Amygdala (tissue), 56 donors: ENCODE measurements around the gene RGS7.
"Not testable (repeated sequence)": the region's sequence is repeated elsewhere in the genome, so short reads cannot be mapped to it uniquely, and the experiment has no call there.

Experiments
- DNase-seq, 56 donors: peaks; one replicate each; lab custom pipeline; 2025; lab: John Stamatoyannopoulos, UW

Gene RGS7

GRCh38 chr1:240808381-240808780 lies 548.6 kb downstream of the RGS7 start:
- no peak for DNase-seq

- DNase-seq: no peak
These were observed 550.7 kb downstream of the RGS7 start for GRCh38 chr1:240806200-240806745.

- no peak for DNase-seq
These were observed 552.5 kb downstream of the RGS7 start for GRCh38 chr1:240804475-240804874.

GRCh38 chr1:240803151-240803550 lies 553.9 kb downstream of the RGS7 start:
- no peak for DNase-seq

GRCh38 chr1:240802271-240802670 lies 554.7 kb downstream of the RGS7 start:
- no peak for DNase-seq

GRCh38 chr1:240801442-240801841 lies 555.6 kb downstream of the RGS7 start:
- no peak for DNase-seq

- DNase-seq: no peak
These were observed 556.7 kb downstream of the RGS7 start for GRCh38 chr1:240800291-240800690.

GRCh38 chr1:240797050-240797449 lies 560.0 kb downstream of the RGS7 start:
- DNase-seq: no peak

GRCh38 chr1:240794046-240794843 lies 562.8 kb downstream of the RGS7 start:
- DNase-seq: no peak

- DNase-seq: no peak
These were observed 564.0 kb downstream of the RGS7 start for GRCh38 chr1:240792915-240793529.

GRCh38 chr1:240790856-240791255 lies 566.1 kb downstream of the RGS7 start:
- DNase-seq: no peak

GRCh38 chr1:240786880-240787279 lies 570.1 kb downstream of the RGS7 start:
- no peak for DNase-seq

- no peak for DNase-seq
These were observed 572.2 kb downstream of the RGS7 start for GRCh38 chr1:240784776-240785175.

GRCh38 chr1:240783728-240784137 lies 573.3 kb downstream of the RGS7 start:
- DNase-seq: not testable (repeated sequence)

GRCh38 chr1:240776237-240776636 lies 580.8 kb downstream of the RGS7 start:
- no peak for DNase-seq

GRCh38 chr1:240772131-240772530 lies 584.9 kb downstream of the RGS7 start:
- DNase-seq: no peak

- no peak for DNase-seq
These were observed 585.6 kb downstream of the RGS7 start for GRCh38 chr1:240771450-240771849.

- DNase-seq: no peak
These were observed 588.0 kb downstream of the RGS7 start for GRCh38 chr1:240768979-240769378.

- DNase-seq: no peak
These were observed 590.2 kb downstream of the RGS7 start for GRCh38 chr1:240766831-240767230.

GRCh38 chr1:240765732-240766363 lies 591.2 kb downstream of the RGS7 start:
- no peak for DNase-seq

- DNase-seq: no peak
These were observed 593.2 kb downstream of the RGS7 start for GRCh38 chr1:240763771-240764170.
